Uterus (tissue), 2 donors: ENCODE measurements around the gene MCM5.

ENCODE experiments used
- CTCF ChIP-seq, 4 experiments: fragments of 200-600 bp in 2 of 4; fragments of 450-650 bp in 2 of 4; sonication (generic) in 2 of 4; IDR thresholded peaks; one replicate each; pipeline ENCODE4 v1.5.1; 2016 to 2019; ENCODE audit warnings: antibody characterized with exemption in 4 of 4, mild to moderate bottlenecking in 2 of 4, moderate library complexity in 1 of 4
- POLR2A ChIP-seq, 2 donors: fragments of 450-650 bp; IDR thresholded peaks; one replicate each; pipeline ENCODE4 v1.6.1; 2016; ENCODE audit warnings: antibody characterized with exemption in 2 of 2, mild to moderate bottlenecking in 1 of 2, moderate library complexity in 1 of 2

- TF ChIP-seq CTCF (IDR thresholded peaks at IDR 0.05): no peak
- TF ChIP-seq POLR2A (IDR thresholded peaks at IDR 0.05): no peak
These were observed 25.6 kb downstream of the MCM5 start for GRCh38 chr22:35425546-35425945.
